HFFc6 (cell line): ENCODE results near the gene BBIP1. TPM values are rescaled to one million over a fixed set of nuclear protein-coding genes. Genes with fewer than 3 reads are reported as not detected.
A peak's percentile ranks its signal among the peaks of the same experiment; 100 is the strongest.

Experiments used
- DNase-seq: peaks from one replicate; pipeline ENCODE4 v3.0.0-alpha.2; 2018
- H3K27ac Mint-ChIP-seq: 2 replicates; pipeline ENCODE4 v1.8.0; 2020; ENCODE audit warnings: mild to moderate bottlenecking, mixed read lengths
- H3K27me3 Mint-ChIP-seq: 2 replicates; pipeline ENCODE4 v1.8.0; 2021; ENCODE audit warnings: mild to moderate bottlenecking, moderate library complexity, mixed read lengths; ENCODE audit not compliant: insufficient read depth
- H3K36me3 Mint-ChIP-seq: 2 replicates; pipeline ENCODE4 v1.8.0; 2021; ENCODE audit warnings: low read depth, mixed read lengths
- H3K4me1 Mint-ChIP-seq: 2 replicates; pipeline ENCODE4 v1.8.0; 2020; ENCODE audit warnings: low read depth, mixed read lengths
- H3K4me3 Mint-ChIP-seq: 2 replicates; pipeline ENCODE4 v1.8.0; 2020; ENCODE audit warnings: mild to moderate bottlenecking, moderate library complexity, mixed read lengths
- H3K9me3 Mint-ChIP-seq: 2 replicates; pipeline ENCODE4 v1.8.0; 2020; ENCODE audit warnings: mild to moderate bottlenecking, mixed read lengths
- CTCF ChIP-seq: fragments of 200-600 bp; sonication (generic); IDR thresholded peaks from 2 replicates; pipeline ENCODE4 v1.5.0; 2021; ENCODE audit warnings: antibody characterized with exemption, mild to moderate bottlenecking
- total RNA-seq, 6 experiments: library from RNA; stranded (reverse); fragmentation: NEBNext Ultra II Directional; extraction: Animal tissue kit (Norgen Biotek cat#: 25700); gene quantifications; 2 replicates in 1 of 6; 3 replicates in 5 of 6; pipeline ENCODE4 v1.2.3, GENCODE V29; 2021

BBIP1 gene
- total RNA-seq, 6 experiments from 2014 or later: 28.5 to 36.1 (median 31.2) TPM

GRCh38 chr10:110915035-110915434 lies 3.9 kb downstream of the BBIP1 start:
- H3K4me3 Mint-ChIP-seq: no peak overlapping the region
- peaks cover 5% of the 10 kb centered on the region; the same call in 1 of the 2 replicates for H3K27me3 Mint-ChIP-seq

GRCh38 chr10:110914431-110914830 lies 4.5 kb downstream of the BBIP1 start:
- Mint-ChIP-seq H3K36me3 (peaks cover 11% of the 10 kb centered on the region), H3K27me3 (peaks cover 5% of the 10 kb centered on the region; the same call in 1 of the 2 replicates), H3K9me3 (no peaks in the 10 kb centered on the region), H3K4me1 (peaks cover 76% of the 10 kb centered on the region), H3K27ac (no peak overlapping the region), H3K4me3 (no peak overlapping the region)
- no peak for TF ChIP-seq CTCF
- DNase-seq: no peak

More at GRCh38 chr10:110915035-110915434, 3.9 kb downstream of the BBIP1 start:
- TF ChIP-seq CTCF: no peak
- Mint-ChIP-seq H3K9me3 (no peaks in the 10 kb centered on the region), H3K4me1 (peaks cover 75% of the 10 kb centered on the region), H3K27ac (no peak overlapping the region), H3K36me3 (peaks cover 10% of the 10 kb centered on the region)
- no peak for DNase-seq

GRCh38 chr10:110912374-110912773 lies 6.6 kb downstream of the BBIP1 start:
- Mint-ChIP-seq H3K27ac (peak overlapping the region; percentile 39), H3K36me3 (peaks cover 18% of the 10 kb centered on the region), H3K27me3 (0 out of 2 replicates have a peak, but pooled peaks cover 1% of the 10 kb centered on the region), H3K4me3 (peak overlapping the region; percentile 23), H3K9me3 (no peaks in the 10 kb centered on the region), H3K4me1 (peaks cover 73% of the 10 kb centered on the region)
- no peak for TF ChIP-seq CTCF
- DNase-seq: peak; percentile 63

GRCh38 chr10:110910138-110910537 lies 8.8 kb downstream of the BBIP1 start:
- H3K27ac Mint-ChIP-seq: no peak overlapping the region
- DNase-seq: no peak
- H3K36me3 Mint-ChIP-seq: peaks cover 23% of the 10 kb centered on the region
- H3K9me3 Mint-ChIP-seq: no peaks in the 10 kb centered on the region
- no peaks in the 10 kb centered on the region for H3K27me3 Mint-ChIP-seq
- TF ChIP-seq CTCF: no peak
- peaks cover 51% of the 10 kb centered on the region for H3K4me1 Mint-ChIP-seq
- no peak overlapping the region for H3K4me3 Mint-ChIP-seq

GRCh38 chr10:110903280-110904278 lies 15.4 kb downstream of the BBIP1 start:
- H3K4me1 Mint-ChIP-seq: peaks cover 41% of the 10 kb centered on the region
- DNase-seq: no peak
- peaks cover 27% of the 10 kb centered on the region for H3K36me3 Mint-ChIP-seq
- H3K27me3 Mint-ChIP-seq: peaks cover 1% of the 10 kb centered on the region; the same call in 1 of the 2 replicates
- no peaks in the 10 kb centered on the region for H3K9me3 Mint-ChIP-seq
- no peak overlapping the region for H3K4me3 Mint-ChIP-seq
- no peak overlapping the region for H3K27ac Mint-ChIP-seq
- no peak for TF ChIP-seq CTCF
